Epithelial cell of proximal tubule (primary cell): Measurements from ENCODE around the gene SPP1. TPM values are rescaled to one million over a fixed set of nuclear protein-coding genes. Genes with fewer than 3 reads are reported as not detected.
"Not testable (repeated sequence)": the region's sequence is repeated elsewhere in the genome, so short reads cannot be mapped to it uniquely, and the experiment has no call there.

Experiments used
- DNase-seq: peaks from one replicate; pipeline ENCODE4 v3.0.0-alpha.2; 2011; ENCODE audit warnings: low read depth
- H3K4me3 ChIP-seq: 2 replicates; pipeline ENCODE4 v1.5.1; 2011; ENCODE audit warnings: low read depth, mild to moderate bottlenecking, low read length
- total RNA-seq: library from RNA; depleted of rRNA; stranded (reverse); fragments of >200 nt; gene quantifications from 2 replicates; pipeline ENCODE4 v1.2.3, GENCODE V29; 2015
- TF ChIP-seq, protein P1 (sequence below): conservative IDR thresholded peaks from 2 replicates; pipeline ENCODE4 v1.5.1; 2012; ENCODE audit warnings: low read depth, mild to moderate bottlenecking, low read length

Gene SPP1
- total RNA-seq, 1 donor from 2014 or later = 694 TPM

DNA sequence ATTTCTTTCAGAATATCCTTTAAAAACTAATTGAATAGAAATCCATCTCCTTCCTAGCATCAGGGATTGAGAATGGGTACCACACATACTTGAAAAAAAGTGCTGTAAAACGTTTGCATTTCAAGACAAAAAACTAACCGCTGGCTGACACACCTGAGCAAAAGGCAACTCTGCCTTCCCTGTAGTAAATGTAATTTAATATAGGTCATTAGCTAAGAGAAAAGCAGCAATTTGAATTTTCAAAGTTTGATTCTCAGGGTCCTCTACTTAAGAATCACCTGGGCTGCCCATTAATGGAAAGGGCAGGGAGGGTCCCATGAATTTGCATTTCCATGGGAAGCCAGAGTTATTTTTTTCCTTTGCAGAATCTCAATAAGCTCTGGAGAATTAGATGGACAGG lies 40.5 kb upstream of the SPP1 start:
- DNase-seq = no peak
- TF ChIP-seq, protein P1, sequence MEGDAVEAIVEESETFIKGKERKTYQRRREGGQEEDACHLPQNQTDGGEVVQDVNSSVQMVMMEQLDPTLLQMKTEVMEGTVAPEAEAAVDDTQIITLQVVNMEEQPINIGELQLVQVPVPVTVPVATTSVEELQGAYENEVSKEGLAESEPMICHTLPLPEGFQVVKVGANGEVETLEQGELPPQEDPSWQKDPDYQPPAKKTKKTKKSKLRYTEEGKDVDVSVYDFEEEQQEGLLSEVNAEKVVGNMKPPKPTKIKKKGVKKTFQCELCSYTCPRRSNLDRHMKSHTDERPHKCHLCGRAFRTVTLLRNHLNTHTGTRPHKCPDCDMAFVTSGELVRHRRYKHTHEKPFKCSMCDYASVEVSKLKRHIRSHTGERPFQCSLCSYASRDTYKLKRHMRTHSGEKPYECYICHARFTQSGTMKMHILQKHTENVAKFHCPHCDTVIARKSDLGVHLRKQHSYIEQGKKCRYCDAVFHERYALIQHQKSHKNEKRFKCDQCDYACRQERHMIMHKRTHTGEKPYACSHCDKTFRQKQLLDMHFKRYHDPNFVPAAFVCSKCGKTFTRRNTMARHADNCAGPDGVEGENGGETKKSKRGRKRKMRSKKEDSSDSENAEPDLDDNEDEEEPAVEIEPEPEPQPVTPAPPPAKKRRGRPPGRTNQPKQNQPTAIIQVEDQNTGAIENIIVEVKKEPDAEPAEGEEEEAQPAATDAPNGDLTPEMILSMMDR = no peak
- no peak overlapping the region for H3K4me3 ChIP-seq

DNA sequence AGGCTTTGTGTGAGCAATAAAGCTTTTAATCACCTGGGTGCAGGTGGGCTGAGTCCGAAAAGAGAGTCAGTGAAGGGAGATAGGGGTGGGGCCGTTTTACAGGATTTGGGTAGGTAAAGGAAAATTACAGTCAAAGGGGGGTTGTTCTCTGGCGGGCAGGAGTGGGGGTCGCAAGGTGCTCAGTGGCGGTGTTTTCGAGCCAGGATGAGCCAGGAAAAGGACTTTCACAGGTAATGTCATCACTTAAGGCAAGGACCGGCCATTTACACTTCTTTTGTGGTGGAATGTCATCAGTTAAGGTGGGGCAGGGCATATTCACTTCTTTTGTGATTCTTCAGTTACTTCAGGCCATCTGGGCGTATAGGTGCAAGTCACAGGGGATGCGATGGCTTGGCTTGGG lies 39.6 kb upstream of the SPP1 start:
- DNase-seq, H3K4me3 ChIP-seq: not testable (repeated sequence)

DNA sequence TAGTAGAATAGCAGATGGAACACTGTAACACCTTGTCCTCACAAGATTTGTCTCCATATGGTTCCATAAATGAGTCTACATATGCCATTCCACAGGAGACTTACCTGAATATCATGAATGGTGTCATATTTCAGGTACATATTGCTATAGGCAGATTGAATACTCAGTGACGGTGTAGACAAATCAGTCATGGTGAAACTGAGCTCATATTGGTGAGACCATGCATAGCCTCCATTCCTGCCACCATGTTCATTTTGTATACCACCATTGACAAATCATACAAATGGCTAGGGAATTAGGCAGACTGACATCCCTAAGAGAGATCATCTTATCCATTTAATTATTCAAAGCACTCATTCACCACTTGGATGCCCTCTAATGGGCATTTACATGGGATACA lies 38.0 kb upstream of the SPP1 start:
- no peak for DNase-seq
- TF ChIP-seq, protein P1 = no peak
- H3K4me3 ChIP-seq = no peak overlapping the region

DNA sequence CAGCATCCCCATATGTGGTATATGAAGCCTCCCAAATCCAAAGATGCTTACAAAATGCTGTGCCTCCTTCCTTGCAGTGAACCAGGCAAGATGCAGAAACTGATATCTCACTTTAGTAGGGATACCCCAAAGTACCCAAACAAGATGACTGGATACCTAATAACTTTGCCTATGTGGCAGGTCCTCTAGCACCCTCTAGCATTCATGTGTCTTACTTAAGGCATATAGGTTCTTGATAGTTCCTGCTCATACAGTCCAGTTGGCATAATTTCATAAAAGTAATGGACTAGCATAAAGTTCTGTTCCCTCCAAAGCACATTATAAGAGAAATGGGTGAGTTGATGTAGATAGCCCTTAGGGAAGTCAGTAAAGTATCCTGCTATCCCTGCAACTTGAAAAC lies 36.8 kb upstream of the SPP1 start:
- DNase-seq = no peak
- no peak overlapping the region for H3K4me3 ChIP-seq
- TF ChIP-seq, protein P1 = peak; percentile 43

DNA sequence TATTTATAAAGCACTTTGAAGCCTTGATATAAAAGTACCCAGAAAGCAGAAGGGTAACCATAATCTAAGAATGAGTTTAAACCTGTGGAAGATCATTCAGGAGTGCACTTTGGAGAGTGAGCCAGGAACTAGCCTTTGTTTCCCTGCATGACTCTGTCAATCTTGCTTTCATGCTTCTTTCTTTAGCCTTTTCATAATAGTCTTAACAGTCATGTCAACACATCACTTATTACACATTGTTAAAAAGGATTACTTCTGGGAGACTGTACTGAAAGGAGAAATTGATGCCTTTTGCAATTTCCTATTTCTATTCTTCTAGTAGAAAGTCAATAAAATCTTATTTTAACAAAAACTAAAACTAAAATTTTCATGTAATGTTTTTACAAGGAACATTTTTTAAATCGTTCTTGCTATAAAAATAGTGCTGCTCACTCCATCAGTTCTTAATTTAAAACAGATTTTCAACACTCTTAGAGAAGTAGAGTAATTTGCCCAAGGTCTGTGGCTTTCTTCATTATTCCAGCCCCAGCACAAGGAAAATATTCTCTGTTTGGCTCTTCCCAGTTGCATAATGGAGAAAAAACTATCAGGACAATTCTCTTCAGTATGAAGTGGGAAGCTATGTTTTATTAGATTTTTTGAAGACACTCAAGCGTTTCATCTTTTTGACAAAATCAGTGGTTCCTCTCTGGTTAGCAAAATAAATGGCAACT lies 35.4 kb upstream of the SPP1 start:
- DNase-seq = no peak
- TF ChIP-seq, protein P1 = no peak
- no peak overlapping the region for H3K4me3 ChIP-seq

DNA sequence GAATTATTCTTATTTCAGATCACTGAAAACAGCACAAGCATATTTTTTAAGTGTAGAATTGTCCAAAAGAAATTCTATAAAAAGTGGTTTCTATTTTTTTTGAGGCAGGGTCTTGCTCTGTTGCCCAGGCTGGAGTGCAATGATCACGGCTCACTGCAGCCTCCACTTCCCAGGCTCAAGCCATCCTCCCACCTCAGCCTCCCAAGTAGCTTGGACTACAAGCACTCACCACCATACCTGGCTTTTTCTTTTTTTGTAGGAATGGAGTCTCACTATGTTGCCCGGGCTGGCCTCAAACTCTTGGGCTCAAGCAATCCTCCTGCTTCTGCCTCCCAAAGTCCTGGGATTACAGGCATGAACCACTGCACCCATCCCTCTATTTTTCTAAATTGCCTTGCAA lies 34.7 kb upstream of the SPP1 start:
- not testable (repeated sequence) for H3K4me3 ChIP-seq, DNase-seq

DNA sequence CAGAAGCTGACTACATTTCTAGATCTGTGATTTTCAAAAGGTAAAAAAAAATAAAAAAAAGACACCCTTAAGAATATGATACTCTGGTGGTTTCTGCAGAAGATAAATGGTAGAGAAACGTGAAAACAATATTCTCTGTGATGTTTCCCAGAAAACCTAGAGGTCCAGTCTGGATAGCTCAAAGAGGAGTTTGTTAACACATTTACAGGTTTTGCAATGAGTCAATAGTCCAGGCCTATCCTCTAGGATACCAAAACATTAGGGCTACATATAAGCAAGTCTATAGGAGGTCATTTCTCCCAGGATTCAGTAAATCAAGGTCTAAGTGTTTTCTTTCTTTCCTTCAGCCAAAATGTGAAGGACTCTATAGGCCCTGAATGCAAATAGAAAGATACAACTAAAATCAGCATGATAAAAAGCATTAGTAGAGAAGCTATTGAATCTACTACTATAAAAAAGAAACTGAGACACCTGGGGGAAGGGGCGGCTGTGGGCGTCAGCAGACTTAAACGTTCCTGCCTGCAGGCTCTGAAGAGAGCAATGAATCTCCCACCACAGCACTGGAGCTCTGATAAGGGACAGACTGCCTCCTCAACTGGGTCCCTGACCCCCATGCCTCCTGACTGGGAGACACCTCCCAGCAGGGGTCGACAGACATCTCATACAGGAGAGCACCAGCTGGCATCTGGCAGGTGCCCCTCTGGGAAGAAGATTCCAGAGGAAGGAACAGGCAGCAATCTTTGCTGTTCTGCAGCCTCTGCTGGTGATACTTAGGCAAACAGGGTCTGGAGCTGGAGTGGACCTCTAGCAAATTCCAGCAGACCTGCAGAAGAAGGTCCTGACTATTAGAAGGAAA lies 33.7 kb upstream of the SPP1 start:
- H3K4me3 ChIP-seq = no peak overlapping the region
- TF ChIP-seq, protein P1 = no peak
- no peak for DNase-seq

DNA sequence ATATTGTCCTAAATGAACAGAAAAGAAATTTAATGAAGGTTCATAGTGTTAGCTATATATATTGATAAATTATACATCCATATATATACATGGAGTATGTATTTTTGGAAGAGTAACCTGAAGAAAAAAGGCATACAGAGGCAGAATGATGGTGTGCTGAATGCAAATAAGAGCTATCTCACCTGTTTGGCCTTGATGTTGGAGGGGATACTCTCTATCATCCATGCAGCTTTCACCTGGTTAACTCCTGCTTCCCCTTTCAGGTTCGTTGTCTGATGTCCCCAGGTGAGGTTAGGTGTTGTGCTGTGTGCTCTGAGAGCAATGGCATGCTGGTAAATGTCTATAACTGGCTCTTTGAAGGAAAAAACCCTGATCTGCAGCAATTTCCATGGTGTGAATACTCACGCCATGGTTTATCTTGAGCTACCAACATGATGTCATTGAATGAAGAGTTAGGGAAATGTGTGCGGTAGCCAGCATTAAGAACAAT lies 31.8 kb upstream of the SPP1 start:
- no peak overlapping the region for H3K4me3 ChIP-seq
- DNase-seq = no peak
- TF ChIP-seq, protein P1 = no peak
